NCI-H748 treated with DMSO at 0.1 percent for 48 hours (cell line): ENCODE measurements around the gene ATP5F1C.
"Not testable (repeated sequence)": the region's sequence is repeated elsewhere in the genome, so short reads cannot be mapped to it uniquely, and the experiment has no call there.

Source experiments
- DNase-seq: peaks from one replicate; lab custom pipeline; 2025; lab: John Stamatoyannopoulos, UW

Gene ATP5F1C

DNA sequence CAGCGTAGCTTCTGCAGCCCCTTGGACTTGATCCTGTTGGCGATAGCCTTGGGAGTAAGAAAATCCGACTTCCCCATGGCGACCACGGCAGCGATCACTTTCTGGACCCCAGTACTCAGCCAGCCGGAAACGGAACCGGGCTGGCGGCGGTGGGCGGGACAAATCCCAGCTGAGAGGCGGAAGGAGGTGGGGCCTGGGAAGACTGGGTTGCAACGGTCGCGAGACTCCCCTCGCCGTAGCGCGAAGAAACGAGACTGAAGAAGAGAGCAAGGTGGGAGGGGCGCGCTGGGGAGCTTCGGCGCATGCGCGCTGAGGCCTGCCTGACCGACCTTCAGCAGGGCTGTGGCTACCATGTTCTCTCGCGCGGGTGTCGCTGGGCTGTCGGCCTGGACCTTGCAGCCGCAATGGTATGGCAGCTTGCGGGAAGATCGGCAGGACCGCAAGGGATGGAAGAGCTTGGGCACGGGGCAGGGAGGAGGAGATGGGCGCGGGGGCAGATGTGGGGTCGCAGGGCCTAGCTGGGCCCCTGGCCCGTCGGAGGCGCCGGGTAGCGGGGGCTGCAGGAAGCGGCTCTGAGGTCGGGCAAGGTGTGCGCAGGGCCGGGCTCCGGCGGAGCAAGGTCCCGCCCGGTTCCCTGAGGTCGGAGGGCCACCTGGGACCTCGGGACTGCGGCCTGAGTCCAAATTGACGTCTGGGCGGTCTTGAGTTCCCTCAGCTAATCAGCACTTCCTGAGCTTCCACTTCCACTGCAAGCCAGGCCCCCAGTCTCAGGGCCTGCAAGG is at the start of gene ATP5F1C, which contains the start of gene KIN:
ATP5F1C (plus strand) TSS at position 321 of the 782 bp plus-strand sequence; CDS start at position 352, 31 bp downstream.
KIN (minus strand) TSS at position 137 of the 782 bp plus-strand sequence; CDS start at position 77, 60 bp downstream.
- peak; percentile 80 for DNase-seq

DNA sequence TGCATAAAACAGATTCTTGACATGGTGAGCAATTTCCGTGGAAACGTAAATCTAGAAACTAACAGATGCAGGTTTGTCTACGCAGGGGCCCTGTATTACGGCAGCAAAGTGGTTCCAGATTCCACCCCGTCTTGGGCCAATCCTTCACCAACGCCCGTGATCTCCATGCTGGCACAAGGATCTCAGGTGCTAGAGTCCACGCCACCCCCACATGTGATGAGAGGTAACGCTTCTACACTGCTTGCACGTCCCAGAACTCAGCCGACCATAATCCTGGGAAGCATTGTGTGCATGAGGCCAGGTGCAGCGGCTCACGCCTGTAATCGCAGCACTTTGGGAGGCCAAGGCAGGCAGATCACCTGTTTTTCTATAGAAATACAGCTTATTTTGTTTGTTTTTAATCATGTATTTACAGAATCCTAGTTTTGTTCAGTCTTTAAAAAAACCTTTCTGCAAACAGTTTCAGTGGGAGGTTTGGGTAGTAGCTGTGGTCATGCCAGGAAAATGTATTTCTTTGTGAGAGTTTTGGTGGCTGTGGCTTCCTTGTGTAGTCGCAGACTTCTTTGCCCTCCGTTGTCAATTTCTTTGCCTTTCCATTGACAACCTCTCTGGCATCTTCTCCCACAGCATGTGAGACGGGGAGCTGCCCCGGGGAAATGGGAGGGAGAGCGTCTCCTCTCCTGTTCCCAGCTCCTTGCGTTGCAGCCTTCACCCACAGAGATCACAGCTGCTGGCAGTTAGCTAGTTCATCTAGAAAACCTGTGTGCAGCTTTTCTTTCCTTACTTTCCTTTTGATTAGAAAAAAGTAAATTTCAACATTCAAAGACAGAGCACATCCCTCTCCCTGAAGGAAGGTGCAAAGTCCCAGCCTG is 49.2 kb upstream of the ATP5F1C start:
- no peak for DNase-seq

DNA sequence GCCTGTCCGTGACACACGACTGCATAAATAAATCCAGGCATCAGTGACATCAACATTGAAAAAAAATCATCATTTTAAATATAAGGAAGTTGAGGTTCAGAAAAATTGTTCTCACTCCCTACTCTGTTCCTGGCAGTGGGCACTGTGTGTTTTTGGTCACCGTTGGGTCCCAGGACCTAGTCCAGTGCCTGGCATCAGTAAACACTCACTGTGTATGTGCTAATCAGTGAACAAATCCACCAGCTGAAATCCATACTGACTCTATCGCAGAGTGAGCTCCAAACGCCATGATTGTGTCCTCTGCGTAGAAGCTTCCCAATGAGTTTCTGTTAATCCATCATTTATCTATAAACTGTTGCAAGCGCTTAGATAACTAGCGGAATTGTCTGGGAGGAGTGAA is 43.7 kb upstream of the ATP5F1C start:
- no peak for DNase-seq

DNA sequence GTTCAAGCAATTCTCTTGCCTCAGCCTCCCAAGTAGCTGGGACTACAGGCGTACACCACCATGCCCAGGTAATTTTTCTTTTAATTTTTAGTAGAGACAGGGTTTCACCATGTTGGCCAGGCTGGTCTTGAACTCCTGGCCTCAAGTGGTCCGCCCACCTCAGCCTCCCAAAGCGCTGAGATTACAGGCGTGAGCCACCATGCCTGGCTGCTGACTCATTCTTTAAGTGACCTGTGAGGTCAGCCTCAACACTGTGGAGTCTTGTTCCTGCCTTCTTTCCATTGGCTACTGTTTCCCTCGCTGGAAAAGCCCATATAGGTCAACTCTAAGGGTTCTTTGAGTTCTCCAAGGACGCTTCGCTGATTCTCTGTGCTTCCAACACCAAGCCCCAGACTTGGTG is 39.3 kb upstream of the ATP5F1C start:
- not testable (repeated sequence) for DNase-seq

DNA sequence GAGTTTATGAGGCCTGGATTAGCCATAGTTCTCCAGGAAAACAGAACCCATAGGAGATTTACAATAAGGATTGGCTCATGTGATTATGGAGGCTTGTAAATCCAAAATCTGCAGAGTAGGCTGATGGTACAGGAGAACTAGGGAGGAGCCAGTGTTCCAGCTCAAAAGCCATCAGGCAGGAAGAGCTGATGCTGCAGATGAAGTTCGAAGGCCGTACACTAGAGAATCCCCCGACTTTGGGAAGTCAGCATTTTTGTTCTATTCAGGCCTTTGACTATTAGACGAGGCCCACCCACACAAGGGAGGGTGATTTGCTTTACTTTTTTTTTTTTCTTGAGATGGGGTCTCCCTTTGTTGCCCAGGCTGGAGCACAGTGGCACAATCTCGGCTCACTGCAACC is 37.8 kb upstream of the ATP5F1C start:
- DNase-seq: no peak

DNA sequence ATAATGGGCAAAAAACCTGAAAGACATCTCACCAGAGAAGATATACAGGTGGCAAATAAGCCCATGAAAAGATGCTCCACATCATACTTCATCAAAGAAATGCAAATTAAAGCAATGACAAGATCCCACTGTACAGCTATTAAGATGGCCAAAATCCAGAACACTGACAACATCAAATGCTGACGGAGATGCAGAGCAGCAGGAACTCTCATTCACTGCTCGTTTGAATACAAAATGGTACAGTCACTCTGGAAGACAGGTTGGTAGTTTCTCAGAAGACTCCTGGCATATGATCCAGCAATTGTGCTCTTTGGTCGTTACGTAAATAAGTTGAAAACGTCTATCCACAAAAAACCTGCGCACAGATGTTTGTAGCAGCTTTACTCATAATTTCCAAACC is 35.7 kb upstream of the ATP5F1C start:
- DNase-seq: no peak

DNA sequence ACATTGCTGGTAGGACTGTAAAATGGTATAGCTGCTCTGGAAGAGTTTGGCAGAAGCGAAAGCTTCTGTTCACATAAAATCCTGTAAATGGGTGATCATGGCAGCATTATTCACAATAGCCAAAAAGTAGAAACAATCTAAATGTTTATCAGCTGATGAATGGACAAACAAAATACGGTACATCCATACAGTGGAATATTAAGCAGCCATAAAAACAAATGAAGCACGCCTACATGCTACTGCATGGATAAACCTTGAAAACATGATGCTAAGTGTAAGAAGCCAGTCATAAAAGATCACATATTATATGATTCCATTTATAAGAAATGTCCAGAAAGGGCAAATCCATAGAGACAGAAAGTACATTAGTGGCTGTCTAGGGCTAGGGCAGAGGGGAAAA is 32.9 kb upstream of the ATP5F1C start:
- no peak for DNase-seq

DNA sequence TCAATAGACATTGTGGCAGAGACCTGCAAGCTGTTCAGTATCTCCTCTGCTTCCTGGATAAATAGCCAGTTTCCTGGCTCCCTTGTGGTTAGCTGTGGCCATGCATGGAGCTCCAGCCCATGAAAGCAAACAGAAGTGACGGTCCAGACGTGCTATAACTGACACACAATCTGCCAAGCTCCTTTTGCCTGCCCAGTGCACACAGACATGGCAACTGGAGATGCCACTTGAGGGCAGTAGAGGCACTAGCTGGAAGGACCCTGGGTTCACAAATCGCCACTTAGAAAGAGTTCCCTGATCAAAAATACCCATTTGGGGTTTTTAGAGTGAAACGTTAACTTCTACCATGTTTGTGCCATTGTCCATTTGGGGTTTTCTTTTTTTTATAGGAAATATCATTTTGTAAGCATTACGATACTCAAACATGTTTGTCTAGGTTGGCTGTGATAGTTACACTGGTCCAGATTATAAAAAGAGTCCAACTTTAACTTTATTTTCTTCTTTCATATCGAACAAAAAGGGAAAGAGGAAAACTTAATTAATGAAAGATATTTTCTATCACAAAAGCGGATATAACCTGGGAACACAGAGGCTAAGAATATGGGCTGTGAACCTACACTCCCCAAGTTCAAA is 31.5 kb upstream of the ATP5F1C start:
- DNase-seq: no peak

DNA sequence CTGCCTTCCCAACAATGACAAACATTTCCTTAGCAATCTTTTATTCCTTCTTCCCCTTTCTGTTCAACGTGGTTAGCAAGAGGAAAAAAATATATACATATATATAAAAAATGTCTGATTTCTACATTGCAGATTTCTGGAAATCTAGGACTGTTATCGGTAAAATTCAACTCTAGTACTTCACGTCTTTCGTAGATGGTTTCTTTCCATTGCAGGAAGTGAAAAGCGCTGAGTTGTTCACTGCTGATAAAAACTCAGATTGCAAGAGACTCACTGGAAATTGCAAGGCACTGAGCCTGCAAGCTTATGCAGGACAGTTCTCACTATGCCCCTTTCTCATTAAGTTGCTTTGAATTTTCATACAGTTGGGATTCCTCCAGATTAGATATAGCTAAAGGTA is 24.0 kb upstream of the ATP5F1C start:
- DNase-seq: no peak

DNA sequence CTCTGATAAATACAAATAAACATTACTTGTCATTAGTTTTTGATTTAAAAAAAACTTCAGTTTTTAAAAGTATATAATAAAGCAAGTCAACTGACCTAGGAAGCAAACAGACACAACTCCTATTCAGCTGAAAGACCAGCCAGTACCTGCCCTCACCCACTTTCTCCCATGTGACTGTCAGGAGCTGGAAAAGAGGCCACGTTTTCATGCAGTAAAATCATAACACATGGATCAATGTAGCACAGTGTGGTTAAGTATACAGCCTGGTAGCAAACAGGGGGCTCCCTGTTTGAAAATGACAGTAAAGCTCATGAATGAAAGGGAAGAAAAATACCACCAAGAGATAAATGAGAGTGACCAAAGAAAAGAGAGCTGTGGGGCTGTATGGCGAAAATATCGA is 21.7 kb upstream of the ATP5F1C start:
- no peak for DNase-seq

DNA sequence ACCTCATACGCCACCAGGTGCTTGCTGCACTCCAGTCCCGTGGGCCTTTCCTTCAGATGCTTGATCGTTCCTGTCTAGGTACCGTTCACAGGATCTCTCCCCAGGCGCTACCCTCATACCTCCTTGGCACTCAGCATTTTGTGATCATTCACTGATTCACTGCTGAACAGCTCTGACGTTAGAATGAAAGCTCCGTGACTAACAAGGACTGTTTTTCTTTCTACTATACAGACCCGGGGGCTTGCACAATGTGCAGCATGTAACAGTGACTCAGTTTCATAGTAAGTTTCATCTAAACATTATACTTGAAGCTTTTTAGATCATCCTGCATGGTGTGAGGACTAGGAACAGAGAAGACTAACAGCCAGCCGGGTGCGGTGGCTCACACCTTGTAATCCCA is 20.8 kb upstream of the ATP5F1C start:
- no peak for DNase-seq

DNA sequence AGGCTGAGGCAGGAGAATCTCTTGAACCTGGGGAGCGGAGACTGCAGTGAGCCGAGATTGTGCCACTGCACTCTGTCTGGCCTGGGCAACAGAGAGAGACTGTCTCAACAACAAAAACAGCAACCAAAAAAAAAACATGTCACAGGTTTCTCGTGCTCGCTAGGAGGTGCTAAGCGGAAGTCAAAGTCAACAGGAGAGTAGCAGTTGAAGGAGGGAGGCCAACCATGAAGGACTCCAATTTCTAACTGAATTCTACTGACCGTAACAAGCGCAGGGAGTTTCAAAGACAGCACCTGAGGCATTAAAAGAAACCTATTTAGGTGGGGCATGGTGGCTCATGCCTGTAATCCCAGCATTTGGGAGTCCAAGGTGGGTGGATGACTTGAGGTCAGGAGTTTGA is 19.6 kb upstream of the ATP5F1C start:
- DNase-seq: no peak

DNA sequence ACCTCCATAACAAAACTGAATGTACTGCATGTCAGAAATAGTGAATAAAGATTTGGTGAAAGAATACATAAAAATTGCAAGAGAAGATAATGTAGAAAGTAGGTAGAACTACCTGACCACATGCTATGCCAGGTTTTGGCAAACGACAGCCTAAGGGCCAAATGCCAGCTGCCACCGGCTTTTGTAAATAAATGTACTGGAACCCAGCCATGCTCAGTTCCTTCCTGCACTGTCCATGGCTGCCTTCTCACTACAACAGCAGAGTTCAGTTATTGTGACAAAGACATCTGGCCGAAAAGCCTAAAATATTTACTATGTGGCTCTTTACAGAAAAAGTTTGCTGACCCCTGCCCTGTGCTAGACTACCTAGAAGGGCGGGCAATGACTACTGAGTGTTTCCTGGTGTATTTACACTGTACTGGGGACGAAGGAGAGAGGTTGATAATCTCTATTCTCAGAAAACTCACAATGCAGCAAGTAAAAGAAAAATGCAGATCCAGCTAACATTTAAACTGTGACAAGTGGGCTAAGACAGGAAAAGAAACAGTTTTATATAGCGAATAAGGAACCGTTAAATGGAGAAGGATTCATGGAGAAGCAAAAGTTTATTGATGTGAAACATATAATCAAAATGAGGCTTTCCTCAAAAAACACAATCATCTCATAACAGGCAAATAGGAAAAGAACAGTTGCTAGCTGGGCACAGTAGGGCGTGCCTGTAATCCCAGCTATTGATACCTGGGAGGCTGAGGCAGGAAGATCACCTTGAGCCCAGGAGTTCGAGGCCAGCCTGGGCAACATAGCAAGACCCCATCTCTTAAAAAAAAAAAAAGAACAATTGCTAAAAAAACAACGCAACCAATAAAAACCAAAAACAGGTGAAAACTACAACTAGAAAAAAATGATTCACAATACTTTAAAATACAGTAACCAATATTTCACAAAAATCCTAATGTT is 13.9 kb upstream of the ATP5F1C start:
- DNase-seq: no peak

DNA sequence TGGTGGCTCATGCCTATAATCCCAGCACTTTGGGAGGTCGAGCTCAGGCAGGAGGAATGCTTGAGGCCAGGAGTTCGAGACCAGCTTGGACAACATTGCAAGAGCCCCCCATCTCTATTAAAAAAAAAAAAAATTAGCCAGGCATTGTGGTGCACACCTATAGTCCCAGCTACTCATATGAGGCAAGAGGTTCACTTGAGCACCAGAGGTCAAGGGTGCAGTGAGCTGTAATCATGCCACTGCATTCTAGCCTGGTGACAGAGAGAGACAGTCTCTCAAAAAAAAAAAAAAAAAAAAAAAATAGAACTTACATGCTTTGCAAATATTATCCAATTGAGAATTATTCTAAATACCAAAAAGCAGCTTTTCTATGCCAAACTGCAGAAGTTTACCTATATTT is 11.2 kb upstream of the ATP5F1C start:
- DNase-seq: no peak

DNA sequence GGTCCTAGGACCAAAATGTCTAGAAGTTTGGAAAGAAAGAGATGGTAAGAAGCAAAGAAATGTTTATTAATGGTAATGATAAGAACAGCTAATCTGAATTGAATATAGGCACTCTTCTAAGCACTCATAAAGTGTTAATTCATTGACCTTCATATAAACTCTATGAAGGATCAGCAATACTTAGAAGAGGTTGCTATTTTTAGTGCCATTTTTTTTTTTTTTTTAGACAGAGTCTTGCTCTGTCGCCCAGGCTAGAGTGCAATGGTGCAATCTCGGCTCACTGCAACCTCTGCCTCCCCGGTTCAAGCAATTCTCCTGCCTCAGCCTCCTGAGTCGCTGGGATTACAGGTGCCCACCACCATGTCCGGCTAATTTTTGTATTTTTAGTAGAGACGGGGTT is 5.8 kb upstream of the ATP5F1C start:
- DNase-seq: not testable (repeated sequence)

DNA sequence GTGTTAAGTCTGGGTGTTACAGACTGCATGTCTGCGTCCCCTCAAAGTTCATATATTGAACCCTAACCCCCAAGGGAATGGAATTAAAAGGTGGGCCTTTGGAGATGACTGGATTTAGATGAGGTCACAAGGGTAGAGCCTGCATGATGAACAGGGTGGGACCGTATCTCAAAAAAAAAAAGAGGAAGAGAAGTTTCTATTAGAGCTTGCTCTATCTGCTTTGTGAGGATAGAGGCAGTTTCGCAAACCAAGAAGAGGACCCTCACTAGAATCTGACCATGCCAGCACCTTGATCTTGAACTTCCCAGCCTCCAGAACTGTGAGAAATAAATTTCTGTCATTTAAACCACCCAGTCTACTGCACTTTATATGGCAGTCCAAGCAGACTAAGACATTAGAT is 1.5 kb upstream of the ATP5F1C start:
- DNase-seq: no peak

DNA sequence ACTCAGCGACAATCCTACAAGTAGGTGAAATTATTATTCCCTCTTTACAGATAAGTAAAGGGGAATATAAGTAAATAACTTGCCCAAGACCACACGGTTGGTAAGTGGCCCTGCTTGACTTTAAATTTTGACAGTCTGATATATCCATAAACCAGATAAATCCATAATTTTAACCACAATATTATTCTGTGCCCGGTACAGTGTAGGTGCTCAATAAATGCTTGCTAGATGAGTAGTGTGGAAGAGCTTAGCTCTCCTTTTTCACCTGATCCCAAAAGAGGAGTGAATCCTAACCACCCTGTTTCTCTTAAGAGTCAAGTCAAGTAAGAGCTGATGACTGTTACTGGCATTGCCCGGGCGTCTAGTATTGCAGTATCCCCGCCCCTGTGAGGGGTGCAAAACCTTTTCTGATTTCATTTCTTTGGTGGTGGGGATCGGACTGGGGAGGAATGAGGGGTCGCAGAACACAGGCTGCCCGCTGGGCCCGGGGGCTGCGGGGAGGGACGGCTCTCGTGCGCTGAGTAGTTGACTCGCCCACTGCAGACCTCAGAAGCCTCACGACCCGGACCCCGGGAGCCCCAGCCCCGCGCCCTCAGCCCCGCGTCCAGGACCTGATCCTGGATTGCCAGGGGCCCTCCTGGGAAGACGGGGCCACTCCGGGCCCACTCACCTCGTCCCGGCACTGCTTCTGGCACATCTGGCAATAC is 674 bp upstream of the ATP5F1C start:
- DNase-seq: no peak

DNA sequence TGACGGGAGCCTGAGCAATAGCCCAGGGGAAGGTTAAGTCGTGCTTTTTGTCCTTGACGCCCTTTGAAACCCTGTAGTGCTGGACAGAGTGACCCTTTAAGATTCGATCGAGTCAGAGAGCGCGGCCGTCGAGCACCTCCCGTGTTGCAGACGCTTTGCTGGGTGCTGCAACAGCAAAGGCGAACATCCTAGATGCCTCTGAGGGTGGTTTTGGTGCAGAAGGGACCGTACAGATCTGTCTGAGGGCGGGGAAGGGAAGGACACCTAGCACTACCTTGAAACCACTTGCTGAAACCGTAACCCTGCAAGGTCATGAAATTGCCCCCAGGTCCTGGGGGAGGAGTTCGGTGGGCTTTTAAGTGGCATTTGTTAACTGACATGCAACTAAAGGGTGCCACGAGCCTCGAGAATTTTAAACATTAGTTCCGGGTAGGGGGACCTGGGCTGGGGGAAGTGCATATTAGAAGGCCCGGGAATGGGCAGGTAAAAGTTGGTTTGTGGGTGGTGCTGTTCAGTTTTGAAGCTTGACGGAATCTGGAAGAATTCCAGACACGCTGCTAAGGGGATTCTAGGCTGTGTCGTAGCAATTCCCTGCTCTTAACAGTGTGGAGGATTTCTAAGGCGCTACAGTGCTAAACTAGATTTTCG is 786 bp downstream of the ATP5F1C start:
- no peak for DNase-seq

DNA sequence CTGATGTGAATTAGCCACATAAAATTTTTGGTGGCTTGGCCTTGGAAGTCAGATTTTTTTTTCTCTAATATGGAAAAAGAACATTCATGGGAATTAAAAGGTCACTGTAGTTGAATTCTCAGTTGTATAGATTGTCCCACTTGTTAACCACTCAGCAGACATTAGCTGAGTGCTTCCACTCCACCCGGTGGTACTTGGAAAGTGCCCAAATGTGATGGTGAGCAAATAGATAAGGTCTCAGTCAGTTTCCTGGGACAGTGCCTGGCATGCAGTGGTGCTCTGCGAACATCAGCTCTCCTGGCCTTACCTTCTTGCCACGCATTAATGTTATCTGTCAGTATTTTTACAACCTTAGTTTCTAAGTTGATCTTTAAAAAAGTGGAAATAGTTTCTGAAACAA is 1.4 kb downstream of the ATP5F1C start:
- no peak for DNase-seq

DNA sequence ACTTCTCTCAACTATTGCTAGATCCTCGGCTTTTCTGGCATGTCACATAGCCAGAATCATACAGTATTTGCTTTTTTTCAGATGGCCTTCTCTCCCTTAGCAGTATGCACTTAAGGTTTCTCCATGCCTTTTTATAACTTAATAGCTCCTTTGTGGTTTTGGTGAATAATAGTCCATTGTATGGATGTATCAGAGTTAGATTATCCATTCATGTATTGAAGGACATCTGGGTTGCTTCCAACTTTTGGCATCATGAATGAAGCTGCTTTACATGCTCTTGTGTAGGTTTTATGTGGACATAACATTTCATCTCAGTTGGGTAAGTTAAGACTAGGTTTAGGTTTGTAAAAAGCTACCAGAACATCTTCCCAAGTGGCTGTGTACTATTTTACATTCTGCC is 4.6 kb downstream of the ATP5F1C start:
- no peak for DNase-seq
